ENCODE measurements around the gene TGFBI.

Gene TGFBI

DNA sequence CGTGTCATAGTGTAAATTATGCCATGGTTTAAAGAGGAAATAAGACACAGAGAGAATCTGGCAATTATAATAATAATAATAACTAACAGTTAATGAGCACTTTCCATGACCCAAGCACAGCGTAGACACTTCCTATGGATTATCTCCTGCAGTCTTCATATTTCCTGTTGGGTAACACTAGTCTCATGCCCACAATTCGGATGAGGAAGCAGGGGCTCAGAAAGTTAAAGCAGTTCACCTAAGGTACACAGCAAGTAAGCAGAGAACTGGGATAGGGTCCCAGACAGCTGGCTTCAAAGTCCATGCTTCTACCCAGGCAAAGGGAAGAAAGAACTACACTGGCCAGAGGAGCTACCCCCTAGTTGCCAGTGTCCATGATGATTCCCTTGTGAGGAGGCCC, 27.9 kb upstream of the TGFBI start:
- in situ Hi-C loops (cut with MboI; ENCODE audit: low sequenced_read_pairs), result no loop called here

DNA sequence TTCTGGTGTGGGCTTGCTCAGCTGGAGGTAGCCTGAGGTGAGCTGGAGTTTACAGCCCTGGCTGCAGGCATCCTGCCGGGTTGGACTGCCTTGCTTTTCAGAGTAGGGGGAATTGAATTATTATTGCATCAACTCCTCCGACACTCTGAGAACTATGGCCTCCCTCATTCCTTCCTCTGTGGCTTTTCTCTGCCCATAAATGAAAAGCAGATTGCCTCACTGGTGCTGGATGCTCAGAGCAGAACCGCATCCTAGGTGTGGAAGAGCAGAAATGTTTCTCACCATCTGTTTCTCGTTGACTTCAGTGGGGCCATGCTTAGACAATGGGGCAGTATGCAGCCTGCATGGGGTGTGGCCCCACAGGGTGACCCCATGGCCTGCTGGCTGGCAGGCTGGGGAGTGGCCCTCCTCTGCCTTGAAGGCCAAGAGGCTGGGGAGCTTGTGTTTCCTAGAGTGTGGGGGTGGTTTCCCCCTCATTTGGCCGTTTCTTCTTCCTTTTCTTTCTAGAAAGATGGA, 27.3 kb upstream of the TGFBI start:
- in situ Hi-C loops (cut with MboI; ENCODE audit: low sequenced_read_pairs), result no loop called here

DNA sequence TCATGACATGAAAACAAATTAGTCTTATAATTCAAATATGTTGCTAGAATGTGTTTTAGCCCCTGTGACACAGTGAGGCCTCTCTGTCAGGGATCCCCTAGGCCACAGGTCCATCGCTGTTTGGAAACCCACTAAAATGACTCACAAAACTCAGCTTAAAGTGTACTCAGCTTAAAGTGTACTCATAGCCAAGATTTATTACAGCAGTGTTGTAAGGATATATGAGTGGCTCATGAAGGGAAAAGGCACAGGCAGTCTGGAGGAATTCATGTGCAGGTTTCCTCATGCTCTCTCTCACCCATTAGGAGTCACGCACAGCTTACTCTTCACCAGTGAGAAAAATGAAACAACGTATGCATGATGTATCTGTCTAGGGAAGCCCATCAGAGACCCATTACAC, 24.4 kb upstream of the TGFBI start:
- in situ Hi-C loops (cut with MboI; ENCODE audit: low sequenced_read_pairs), result no loop called here

DNA sequence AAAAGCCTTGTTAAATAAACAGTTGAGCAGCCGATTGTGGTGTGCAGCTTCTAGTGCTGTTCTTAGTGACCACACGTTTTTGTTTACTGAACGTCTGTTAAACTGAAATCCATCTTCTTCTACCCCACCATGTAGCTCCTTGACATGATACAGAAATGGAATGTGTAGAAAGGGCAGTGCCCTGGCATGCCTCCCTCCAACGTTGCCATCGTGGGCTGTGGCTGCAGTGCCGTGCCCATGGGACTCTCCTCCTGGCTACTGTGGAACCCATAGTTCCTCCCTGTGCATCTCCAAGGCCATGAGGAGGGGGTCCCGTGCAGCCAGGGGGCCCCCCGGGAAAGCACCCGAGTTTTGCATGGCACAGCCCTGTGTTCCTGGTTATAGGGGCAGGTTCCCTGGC, 23.3 kb upstream of the TGFBI start:
- in situ Hi-C loops (cut with MboI; ENCODE audit: low sequenced_read_pairs), result no loop called here

DNA sequence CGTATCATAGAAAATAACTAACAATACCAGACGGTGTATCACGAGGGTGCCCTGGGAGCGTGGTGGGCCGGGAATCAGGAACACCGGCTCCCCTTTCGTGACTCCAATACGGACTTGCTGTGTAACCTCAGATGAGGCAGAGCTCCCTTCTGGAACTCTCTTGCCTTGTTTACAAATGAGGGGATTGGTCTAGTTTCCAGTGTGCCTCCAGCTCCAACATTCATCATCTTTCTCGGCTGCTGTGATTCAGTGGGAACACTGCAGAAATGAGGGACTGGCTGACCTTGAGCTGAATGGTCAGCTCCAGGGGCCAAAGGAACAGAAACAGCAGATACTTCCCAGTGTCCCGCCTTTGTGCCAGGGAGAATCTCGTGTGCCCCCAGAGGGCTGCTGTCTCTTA, 22.6 kb upstream of the TGFBI start:
- in situ Hi-C loops (cut with MboI; ENCODE audit: low sequenced_read_pairs), result no loop called here

DNA sequence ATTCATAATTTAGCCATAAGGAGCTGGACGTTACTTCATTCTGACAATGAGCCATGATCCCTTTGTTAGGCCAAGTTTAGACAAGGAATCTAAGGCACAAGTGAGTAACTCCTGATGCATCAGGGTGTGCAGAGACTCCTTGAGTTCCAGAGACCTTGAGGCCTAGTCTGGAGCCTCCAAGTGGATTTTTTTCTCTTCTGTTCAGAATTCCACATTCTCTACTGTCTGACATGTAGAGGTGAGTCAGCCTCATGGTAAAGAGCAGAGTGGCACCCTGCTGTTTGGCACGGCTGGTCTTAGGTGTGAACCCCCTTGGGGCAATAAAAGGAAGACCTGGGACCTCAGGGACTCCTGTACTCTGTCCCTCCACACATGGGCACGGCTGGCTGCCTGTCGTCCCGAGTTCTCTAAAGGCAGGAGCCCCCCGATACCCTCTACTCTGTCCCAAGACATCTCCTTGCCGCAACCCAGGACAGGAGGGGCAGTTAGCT, 22.0 kb upstream of the TGFBI start:
- in situ Hi-C loops (cut with MboI; ENCODE audit: low sequenced_read_pairs), result no loop called here

DNA sequence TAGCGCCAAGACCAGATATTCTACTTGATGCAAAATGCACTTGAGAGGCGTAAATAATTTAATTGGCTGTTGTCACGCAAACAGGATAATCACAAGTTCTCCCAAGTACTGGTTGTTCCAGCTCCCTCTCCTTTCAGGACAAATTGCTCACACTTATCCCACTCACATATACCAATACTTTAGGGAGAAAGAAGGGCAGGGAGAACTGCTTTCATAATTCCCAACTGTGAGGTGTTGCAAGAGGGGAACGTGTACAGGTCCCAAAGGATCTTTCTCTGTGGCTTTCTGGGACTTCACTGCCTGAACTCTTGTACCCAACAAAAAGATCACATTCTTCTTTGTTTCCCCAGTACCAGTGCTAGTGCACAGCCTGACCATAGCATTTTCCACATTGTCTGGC, 21.5 kb upstream of the TGFBI start:
- in situ Hi-C loops (cut with MboI; ENCODE audit: low sequenced_read_pairs), result no loop called here

DNA sequence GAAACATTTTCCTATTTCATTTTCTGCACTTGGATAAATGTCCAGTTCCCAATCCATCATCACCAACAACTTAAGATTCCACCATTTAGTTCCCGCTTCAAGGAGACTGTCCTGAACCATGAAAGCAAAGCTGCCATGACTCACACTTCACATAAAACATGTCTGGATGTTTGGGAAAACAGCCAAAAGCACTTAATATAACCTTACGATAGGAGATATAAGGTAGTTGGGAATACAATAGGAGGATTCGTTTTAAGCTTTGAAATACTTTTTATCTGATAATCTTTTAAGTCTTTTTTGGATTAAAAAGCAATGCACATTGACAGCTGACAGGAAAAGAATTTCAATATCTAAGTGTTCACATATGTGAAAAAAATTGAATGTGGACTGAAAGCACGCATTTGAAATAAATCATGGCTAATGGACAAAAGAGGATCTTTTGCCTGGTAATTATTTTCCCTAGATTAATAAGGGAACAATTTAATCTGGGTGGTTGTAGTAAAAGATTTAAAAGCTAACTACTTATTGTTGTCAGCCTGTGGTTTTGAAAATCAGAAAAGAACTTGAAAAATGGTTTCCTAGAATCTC, 17.3 kb upstream of the TGFBI start:
- in situ Hi-C loops (cut with MboI; ENCODE audit: low sequenced_read_pairs), result no loop called here

DNA sequence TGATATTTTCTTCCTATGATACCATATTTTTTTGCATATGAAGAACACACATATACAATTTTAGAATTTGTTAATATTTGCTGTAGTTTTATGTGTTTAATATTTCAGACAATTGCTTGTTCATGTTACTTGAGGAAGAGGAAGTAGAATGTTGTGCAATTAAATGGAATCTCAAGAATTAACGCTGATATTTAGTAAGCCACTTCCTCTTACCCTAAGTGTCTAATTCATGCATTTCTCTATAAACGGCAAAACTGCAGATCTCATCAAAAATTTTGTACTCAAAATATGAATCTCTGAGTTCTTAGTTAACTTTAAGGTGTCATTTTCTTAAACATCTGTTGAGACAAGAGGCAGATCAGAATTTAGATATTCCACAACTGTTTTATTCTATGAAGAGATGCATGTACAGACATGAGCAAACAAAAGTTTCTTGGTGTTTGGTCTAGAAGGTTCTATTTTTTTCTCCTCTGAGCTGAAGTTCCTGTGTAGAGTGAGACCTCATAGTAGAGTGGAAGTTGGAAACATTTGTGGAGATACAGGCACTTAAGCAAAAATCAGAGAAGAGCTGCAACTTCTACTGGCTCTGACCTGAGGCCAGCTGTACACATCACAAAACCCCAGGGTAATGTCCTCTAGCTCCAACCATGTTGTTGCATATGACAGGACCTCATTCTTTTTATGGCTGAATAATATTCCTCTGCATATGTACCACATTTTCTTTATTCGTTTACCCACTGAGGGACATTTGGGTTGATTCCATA, 16.6 kb upstream of the TGFBI start:
- in situ Hi-C loops (cut with MboI; ENCODE audit: low sequenced_read_pairs), result no loop called here

DNA sequence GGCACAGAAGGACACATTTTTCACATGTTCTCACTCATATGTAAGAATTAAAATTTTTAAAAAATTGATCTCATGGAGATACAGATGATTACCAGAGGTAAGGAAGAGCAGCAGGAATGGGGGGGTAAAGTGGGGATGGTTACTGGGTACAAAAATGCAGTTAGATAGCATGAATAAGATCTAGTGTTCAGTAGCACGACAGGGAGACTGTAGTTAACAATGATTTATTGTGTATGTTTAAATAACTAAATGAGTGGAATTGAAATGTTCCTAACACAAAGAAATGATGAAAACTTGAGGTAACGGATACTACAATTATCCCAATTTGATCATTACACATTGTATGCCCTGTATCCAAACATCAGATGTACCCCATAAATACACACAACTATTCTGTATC, 15.2 kb upstream of the TGFBI start:
- in situ Hi-C loops (cut with MboI; ENCODE audit: low sequenced_read_pairs), result no loop called here

DNA sequence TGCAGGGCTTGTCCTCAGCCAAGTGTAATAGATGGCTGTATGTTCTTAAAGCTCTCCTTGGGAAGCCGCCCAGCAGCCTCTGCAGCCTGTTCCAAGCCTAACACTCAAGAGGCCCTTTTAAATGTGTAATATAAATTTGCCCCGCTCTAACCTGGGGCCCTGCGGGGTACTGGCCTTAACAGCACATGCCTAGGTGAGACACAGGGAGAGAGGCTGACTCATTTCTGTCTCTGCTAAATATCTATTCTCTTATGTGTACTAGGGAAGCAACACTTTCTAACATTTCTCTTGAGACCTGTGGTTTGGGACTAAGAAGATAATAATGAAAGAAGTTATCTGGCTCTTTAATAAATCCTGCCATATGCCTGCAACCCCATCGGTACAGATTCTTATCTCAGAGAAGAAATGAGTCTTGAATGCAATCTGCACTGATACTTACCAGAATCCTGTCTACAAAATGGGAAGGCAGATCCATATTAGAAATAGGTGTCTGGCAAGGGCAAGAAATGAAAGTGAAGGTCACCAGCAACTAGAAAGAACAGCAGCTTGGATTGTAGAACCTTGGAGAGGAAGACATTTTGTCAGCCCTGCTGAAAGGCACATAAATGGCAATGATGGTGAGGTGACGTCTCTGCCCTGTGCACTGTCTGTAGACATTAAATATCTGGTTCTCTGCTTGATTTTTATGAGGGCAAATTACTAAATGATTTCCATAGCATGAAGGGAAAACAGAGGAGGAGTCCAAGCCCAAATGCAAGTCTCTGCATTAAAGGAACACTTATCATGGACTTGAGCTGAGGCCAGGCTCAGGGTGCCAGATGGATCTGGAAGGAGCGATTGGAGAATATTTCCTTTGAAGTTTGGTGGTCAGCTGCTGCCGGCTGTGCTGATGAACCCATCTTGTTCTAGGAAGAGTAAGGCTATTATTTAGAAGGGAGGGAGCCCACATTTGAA, 14.5 kb upstream of the TGFBI start:
- in situ Hi-C loops (cut with MboI; ENCODE audit: low sequenced_read_pairs), result no loop called here

DNA sequence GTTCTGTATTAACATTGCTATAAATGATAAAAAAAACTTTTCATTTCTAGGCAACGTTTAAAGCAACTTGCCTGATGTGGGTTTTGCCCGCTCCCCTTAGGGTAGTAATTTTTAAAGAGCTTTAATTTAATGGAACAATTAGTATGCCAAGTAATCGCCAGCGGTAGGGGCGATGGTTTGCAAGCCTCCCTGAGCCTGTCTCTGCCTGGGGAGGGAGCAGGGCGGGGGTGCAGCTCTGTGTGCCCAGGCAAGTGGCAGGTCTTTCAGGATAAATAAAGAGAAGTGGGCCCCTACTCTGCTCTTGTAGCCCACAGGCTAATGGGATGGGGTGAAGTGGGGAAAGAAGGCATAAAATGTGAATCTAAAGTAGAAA, 13.8 kb upstream of the TGFBI start:
- in situ Hi-C loops (cut with MboI; ENCODE audit: low sequenced_read_pairs), result no loop called here

DNA sequence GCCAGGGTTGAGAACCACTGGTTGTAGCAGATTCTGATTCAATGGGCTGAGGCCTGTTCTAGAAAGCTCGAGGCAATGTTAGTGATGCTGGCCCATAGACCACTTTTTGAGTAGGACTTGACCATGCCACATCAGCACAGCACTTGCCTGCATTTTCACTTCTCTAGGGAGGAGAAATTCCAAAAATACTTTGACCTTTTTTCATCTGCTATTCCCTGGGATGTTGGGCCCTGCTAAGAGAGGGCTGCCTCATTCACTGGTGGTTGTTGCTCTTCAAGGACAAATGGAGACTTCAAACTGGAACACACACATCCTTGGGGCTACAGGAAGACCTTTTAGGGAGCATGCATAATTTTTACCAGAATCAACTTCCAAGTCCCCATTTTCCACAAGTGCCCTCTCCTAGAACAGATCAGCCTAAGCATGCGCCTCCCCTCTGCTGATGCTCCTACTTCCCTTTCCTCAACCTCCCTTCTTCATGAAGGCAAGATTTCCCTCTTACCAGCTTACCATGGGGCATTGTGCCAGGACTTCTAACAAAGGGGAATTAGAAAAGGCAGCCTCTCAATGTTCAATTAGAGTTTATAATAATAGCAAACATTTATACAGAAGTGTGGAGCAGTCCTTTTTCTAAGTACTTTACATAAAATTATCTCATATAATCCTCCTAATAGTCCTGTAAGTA, 12.7 kb upstream of the TGFBI start:
- in situ Hi-C loops (cut with MboI; ENCODE audit: low sequenced_read_pairs), result no loop called here

DNA sequence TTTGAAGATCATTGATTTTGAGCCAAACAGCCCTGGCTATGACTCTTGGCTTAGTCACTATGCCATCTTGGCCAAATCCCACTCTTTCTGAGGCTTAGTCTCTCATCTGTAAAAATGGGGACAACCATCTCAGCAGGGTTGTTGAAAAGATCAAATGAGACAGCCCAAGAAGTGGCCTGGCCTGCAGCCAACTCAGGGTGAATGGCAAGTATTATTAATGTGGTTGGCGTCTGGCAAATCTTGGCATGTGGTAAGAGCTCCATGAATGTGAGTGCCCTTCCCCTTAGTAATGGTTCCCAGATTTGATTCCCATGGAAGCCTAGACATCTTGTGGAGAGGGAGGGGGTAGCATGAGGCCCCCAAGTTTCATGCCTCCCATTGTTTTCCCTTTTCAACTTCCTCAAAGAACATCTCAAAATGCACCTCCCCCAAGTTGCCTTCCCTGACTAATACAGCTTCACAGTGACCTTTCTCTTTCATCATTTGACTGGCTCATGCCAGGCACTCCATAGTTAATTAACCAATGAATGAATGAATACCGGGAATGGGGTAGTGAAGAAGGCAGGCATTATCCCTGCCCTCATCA, 11.8 kb upstream of the TGFBI start:
- in situ Hi-C loops (cut with MboI; ENCODE audit: low sequenced_read_pairs), result no loop called here

DNA sequence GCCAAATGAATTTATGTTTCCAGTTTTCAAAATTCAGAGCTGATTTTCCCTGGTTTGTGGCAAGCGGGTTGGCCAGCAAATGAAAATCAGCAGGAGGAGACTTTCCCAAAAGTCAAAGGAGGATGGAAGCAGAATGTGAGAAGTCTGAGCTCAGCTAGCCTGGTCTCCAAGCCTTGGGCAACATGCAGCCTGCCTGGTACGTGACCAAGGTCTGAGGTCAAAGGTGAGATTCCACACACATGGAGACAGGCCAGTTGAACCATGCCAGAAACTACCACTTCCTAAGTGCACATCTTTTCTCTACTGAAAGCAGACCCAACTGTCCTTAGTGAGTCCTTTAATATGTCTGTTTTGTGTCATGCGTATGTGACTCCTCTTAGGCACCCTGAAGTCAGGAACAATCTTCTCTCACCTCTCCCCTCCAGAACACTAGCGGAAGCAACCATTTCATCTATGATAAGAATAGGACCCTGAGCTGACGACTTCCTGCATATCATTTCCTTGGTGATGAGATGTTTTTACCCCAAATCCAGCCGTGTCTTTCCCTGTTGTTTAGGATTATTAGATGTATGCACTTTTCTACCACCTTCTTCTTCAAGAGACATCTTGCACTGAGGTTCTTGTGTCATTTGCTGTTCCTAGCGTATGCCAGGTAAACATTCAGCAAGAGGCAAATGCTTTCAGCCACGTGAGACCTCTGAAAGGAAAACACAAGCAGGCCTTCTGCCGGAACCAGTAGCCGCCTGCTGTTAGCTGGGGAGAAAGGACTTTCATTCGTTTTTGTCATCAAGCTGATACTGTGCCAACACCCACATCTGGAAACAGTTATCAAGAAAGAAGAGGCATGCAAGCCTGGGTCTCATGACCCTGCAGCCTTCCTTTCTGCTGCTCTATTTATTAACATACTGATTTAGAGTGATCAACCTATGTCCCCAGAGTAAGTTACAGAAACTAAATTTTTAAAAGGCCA, 9.7 kb upstream of the TGFBI start:
- in situ Hi-C loops (cut with MboI; ENCODE audit: low sequenced_read_pairs), result no loop called here

DNA sequence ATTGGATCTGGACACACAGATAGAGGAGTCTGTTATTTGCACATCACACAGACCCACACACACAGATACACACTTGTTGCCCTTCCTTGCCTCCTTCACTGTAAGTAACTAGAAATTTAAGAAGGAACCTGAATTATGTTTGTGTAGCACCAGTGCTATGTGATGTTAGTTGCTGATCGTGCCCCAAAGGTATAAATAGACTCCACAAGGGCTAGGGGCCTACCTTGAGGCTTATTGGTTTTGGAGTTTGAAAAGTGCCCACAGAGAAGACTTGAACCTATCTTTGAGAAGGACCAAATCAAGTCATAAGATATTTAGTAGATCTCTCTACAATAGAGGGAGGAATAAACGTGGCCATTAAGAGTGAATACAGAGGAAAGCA, 8.8 kb upstream of the TGFBI start:
- in situ Hi-C loops (cut with MboI; ENCODE audit: low sequenced_read_pairs), result no loop called here

DNA sequence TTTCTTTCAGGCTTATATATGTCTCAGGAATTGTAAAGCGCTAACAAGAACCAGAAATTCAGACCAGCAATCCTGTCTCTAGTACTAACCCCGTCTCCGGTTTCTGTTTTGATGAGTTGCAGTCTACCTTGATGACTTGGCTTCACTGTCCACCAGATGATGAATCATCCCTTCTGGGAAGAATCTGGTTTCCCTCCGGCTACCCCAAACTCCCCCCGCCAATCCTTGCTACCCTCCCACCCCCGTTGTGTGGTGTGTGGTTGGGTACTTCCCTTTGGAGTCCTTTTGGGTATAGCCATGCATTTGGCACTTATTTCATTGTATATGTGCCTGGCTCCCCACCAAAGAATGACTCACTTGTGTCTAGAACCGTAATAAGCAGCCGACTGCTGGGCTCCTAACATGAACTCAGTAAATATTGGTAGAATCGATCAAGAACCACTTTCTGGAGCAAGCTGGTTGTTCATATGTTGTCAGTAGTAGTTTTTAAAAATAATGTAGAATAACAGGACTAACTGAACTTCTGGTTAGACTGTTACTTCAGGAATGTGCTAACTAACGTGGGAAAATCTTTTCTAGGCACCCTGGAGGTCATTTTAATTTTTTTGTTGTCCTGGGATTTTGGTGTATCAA, 8.3 kb upstream of the TGFBI start:
- in situ Hi-C loops (cut with MboI; ENCODE audit: low sequenced_read_pairs), result no loop called here

DNA sequence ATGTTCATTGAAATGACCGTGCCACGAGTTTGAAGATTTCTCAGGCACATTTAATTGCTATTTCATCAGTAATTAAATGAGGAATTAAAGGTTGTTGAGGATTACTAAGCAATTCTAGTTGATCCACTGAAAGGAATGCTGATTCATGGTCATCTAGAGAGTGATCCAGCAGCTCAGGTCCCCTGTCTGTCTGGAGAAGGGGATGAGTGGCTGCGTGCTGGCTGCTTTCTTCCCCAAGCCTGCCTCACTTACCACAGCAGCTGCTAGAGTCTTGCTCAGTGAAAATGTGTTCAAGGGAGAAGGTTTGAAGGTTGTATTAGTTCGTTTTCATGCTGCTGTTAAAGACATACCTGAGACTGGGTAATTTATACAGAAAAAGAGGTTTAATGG, 7.8 kb upstream of the TGFBI start:
- in situ Hi-C loops (cut with MboI; ENCODE audit: low sequenced_read_pairs), result no loop called here

DNA sequence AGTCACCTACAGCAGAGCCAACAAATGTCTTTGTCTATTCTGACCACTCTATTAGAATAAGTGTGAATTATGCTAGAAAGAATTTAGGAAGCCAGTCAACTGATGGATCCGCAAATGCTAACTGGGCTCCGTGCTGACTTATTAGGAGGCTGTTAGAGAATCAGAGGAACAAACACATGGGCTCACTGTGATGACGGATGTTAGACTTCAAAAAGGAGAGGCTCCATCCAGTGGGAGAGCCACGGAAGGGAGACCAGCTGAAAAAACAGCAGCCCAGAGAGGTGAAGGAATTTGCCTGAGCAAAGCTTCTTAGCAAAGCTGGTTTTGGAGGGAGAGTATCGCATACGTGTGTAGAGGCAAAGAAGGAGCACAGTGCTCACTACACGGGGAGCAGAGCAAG, 5.8 kb upstream of the TGFBI start:
- in situ Hi-C loops (cut with MboI; ENCODE audit: low sequenced_read_pairs), result no loop called here
